Epithelial cell of proximal tubule (primary cell): ENCODE results near the gene KCNK10. TPM values are rescaled to one million over a fixed set of nuclear protein-coding genes. Genes with fewer than 3 reads are reported as not detected.

Source experiments
- DNase-seq: peaks from one replicate; pipeline ENCODE4 v3.0.0-alpha.2; 2011; ENCODE audit warnings: low read depth
- H3K4me3 ChIP-seq: 2 replicates; pipeline ENCODE4 v1.5.1; 2011; ENCODE audit warnings: low read depth, mild to moderate bottlenecking, low read length
- CTCF ChIP-seq: conservative IDR thresholded peaks from 2 replicates; pipeline ENCODE4 v1.5.1; 2012; ENCODE audit warnings: low read depth, mild to moderate bottlenecking, low read length
- total RNA-seq: library from RNA; depleted of rRNA; stranded (reverse); fragments of >200 nt; gene quantifications from 2 replicates; pipeline ENCODE4 v1.2.3, GENCODE V29; 2015

Gene KCNK10
- total RNA-seq, 1 donor from 2014 or later = 4.2 TPM

DNA sequence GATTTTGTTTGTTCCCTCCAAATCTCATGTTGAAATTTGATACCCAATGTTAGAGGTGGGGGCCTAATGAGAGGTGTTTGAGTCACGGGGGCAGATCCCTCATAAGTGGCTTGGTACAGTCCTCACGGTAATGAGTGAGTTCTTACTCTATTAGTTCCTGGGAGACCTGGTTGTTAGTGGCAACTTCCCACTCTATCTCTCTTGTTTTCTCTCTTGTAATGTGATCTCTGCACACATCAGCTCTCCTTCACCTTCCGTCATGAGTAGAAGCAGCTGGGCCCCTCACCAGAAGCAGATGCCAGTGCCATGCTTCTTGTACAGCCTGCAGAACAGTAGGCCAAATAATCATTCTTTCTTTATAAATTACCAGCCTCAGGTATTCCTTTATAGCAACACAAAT is 29.6 kb upstream of the KCNK10 start:
- TF ChIP-seq CTCF = no peak
- DNase-seq = no peak
- no peak overlapping the region for H3K4me3 ChIP-seq

DNA sequence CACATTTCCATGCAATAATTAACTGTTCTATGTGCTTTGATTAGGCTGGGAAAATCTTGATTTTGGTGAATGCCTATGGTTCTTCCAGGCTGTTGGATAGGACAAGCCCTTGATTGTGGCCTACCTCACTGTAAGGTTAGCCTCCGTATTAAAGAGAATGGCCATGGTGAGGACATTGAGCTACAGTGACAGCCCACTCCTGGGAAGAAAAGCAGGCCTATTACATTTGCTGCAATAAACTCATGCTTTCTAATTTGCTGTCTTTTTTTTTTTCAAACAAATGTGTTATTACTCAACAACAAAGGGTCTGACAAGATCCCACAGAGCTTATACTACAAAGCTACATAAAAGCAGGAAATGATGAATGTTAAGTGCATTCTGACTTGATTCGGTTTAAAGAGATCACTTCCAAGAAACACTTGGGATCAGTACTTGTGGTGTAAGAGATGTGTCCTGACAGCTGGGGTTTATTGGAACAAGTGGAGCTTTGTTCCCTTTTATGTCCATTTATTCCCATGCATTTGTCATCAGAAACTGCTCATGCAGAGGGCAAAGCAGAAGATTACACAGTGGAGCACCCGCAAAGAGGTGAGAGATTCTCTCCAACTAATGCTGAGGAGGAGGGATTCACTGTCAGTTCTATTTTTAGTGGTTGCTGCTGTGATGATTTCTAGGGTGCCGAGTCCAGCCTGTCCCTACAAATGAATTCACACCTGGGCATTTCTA is 29.1 kb upstream of the KCNK10 start:
- DNase-seq = no peak
- TF ChIP-seq CTCF = no peak
- H3K4me3 ChIP-seq = no peak overlapping the region

DNA sequence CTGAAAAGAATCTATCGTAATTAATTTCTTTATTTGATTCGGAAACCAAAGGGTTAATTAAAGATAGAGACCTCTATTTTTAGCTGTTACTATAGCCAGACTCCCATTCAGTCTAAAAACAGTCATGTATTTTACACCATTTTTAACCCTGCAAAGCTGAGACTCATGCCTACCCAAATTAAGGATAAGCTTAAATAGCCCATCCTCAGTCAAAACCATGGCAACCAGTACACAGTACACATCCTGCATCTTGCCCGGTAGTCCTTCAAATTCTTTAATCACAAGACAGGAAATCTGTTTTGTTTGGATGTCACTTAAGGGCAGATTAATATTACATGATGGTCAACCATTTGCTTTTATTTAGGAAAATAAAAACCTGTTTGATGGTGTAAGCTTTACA is 25.5 kb upstream of the KCNK10 start:
- TF ChIP-seq CTCF = no peak
- H3K4me3 ChIP-seq = no peak overlapping the region
- no peak for DNase-seq

DNA sequence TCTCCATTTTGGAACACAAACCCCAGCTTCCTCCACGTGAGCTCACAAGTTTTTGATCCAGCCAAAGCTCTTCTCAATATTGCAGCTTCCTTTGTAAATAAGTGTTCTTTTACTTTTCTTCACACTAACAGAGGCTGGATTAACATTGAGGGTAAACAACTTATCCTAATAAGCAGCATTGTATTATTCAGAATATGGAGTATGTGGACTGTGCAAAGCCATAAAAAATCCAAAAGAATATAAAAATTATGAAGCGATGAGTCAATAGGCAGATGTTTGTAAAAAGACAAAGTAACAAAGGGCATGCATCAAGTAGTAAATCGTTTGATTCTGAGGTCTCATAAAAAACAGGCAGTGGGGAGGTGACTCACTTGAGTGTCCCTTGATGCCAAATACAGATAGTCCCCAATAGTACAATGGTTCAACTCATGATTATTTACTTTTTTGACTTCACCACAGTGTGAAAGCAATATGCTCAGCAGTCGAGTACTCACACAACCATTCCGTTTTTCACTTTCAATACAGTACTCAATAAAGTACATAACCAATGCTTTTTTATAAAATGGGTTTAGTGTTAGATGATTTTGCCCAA is 23.1 kb upstream of the KCNK10 start:
- no peak for TF ChIP-seq CTCF
- no peak overlapping the region for H3K4me3 ChIP-seq
- DNase-seq = no peak

GRCh38 chr14:88342980-88343379 is 19.9 kb upstream of the KCNK10 start:
- DNase-seq = no peak
- no peak for TF ChIP-seq CTCF
- no peak overlapping the region for H3K4me3 ChIP-seq

DNA sequence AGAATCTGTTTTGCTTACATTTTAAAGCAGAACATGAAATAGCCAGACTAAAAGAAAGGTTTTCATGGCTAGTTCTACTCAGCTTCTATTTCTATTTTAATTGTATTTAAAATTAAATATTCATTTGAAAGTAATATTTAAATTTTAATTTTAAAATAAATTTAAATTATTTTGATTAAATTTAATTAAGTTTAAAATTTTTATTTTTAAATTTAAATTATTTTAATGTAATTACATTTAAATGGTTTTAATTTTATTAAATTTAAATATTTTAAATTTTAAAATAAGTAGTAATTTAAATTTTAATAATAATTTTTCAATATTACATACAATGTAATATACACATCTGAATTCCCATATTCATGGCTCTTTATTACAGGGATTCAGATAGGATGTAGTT is 17.3 kb upstream of the KCNK10 start:
- TF ChIP-seq CTCF = no peak
- H3K4me3 ChIP-seq = no peak overlapping the region
- DNase-seq = no peak

- DNase-seq = no peak
- no peak overlapping the region for H3K4me3 ChIP-seq
- no peak for TF ChIP-seq CTCF
Measured at GRCh38 chr14:88333036-88333435, 10.0 kb upstream of the KCNK10 start.
